Mononuclear cell (primary cell): ENCODE data around the gene SMPD2. TPM values are rescaled to one million over a fixed set of nuclear protein-coding genes. Genes with fewer than 3 reads are reported as not detected.
"Not testable (repeated sequence)": the region's sequence is repeated elsewhere in the genome, so short reads cannot be mapped to it uniquely, and the experiment has no call there.

Source experiments
- H3K27me3 ChIP-seq: 2 replicates; pipeline ENCODE4 v1.6.0; 2011; ENCODE audit warnings: low read length, control low read depth; ENCODE audit not compliant: insufficient read depth
- H3K4me1 ChIP-seq: 2 replicates; pipeline ENCODE4 v1.5.1; 2011; ENCODE audit warnings: mild to moderate bottlenecking, low read length, control low read depth; ENCODE audit not compliant: insufficient read depth
- H3K4me3 ChIP-seq: 2 replicates; pipeline ENCODE4 v1.5.1; 2011; ENCODE audit warnings: mild to moderate bottlenecking, low read length, moderate library complexity
- H3K9me3 ChIP-seq: 2 replicates; pipeline ENCODE4 v1.5.1; 2011; ENCODE audit warnings: low read depth, mild to moderate bottlenecking, control low read depth, low read length
- total RNA-seq: library from RNA; depleted of rRNA; stranded (reverse); fragments of >200 nt; gene quantifications from one replicate; pipeline ENCODE4 v1.2.3, GENCODE V29; 2012

SMPD2 gene
- total RNA-seq, 1 donor: 22.5 TPM

DNA sequence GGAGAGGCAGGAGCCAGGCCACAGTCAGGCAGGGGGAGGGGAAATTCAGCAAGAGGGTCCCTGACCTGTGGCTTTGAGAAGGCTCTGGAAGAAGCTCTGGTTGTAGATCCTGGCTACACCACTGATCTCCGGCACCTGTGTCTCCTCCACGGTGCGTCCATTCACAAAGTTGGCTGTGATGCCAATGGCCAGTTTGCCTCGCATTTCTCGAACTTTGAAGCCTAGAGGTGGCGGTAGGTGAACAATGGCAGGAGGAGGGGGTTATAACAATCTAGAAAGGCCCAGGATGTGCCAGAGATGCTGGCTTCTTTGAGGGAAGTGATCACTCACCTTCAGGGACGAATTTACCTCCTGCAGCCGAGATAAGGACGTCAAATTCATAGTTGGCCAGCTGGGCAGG is 11.7 kb downstream of the SMPD2 start:
- Histone ChIP-seq H3K4me3 (no peak overlapping the region), H3K4me1 (peaks cover 56% of the 10 kb centered on the region), H3K27me3 (no peaks in the 10 kb centered on the region), H3K9me3 (no peaks in the 10 kb centered on the region)

DNA sequence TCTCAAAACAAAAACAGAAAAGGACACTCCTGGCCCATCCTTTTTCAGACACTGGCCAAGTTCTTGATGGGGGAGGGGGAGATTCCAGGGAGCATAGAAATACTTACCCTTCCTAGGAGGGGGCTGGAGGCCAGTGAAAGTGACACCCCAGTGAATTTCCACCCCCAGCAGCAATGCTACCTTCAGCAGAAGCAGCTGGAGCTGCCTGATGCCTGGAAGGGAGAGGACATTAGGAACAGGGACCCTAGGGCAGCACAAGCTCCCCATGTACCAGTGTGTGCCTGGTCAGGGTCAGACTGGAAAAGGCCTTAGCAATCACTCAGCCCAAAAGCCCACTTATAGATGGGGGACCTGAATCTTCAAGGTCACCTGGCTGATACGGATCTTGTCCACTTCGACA is 12.6 kb downstream of the SMPD2 start:
- no peaks in the 10 kb centered on the region for H3K9me3 ChIP-seq
- no peak overlapping the region for H3K4me3 ChIP-seq
- H3K27me3 ChIP-seq: no peaks in the 10 kb centered on the region
- H3K4me1 ChIP-seq: peaks cover 66% of the 10 kb centered on the region

- Histone ChIP-seq H3K4me3 (peak overlapping the region; percentile 89), H3K4me1 (peaks cover 73% of the 10 kb centered on the region), H3K27me3 (no peaks in the 10 kb centered on the region), H3K9me3 (no peaks in the 10 kb centered on the region)
These were observed 13.3 kb downstream of the SMPD2 start for GRCh38 chr6:109453594-109454495.

GRCh38 chr6:109454496-109455436 is 14.2 kb downstream of the SMPD2 start:
- Histone ChIP-seq H3K27me3 (no peaks in the 10 kb centered on the region), H3K4me1 (peaks cover 72% of the 10 kb centered on the region), H3K9me3 (no peaks in the 10 kb centered on the region), H3K4me3 (peak overlapping the region; percentile 89)

DNA sequence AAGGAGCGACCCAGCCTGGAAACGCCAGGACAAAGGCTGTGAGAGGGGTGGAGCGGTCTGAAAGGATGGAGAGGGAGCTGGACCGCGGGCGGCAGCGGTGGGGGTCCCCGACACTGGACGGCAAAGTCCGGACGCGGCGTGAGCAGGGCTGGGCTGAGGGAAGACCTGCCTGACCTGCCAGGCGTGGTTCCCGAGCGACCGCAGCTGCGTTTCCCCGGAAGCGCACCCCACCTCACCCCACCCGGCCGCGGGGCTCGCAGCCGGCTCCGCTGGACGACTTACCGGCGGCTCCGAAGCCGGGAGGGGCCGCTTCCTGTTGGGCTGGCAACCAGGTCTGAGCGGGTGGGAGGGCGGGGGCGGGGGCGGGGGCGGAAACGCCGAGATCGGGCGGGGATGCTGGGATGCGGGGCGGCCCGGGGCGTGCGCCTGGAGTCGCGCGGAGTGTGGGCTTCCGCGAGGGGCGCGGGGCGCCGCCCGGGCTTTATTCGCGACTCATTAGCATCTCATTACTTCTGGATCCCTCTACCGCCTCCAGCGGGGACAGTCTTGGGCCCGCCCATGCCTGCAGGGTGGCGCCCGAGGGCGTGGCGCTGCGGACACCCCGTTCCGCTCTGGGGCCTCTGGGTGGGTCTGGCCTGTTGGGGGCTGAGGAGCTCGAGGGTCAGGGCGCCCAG is 15.1 kb downstream of the SMPD2 start, which contains the start of gene MICAL1:
TSS of gene MICAL1 (minus strand) at position 336 of the 674 bp plus-strand sequence. CDS start 1,576 bp downstream, outside the sequence.
- H3K4me1 ChIP-seq: peaks cover 67% of the 10 kb centered on the region
- H3K9me3 ChIP-seq: no peaks in the 10 kb centered on the region
- peak within 1 kb of the TSS; percentile 89 for H3K4me3 ChIP-seq
- H3K27me3 ChIP-seq: no peaks in the 10 kb centered on the region

DNA sequence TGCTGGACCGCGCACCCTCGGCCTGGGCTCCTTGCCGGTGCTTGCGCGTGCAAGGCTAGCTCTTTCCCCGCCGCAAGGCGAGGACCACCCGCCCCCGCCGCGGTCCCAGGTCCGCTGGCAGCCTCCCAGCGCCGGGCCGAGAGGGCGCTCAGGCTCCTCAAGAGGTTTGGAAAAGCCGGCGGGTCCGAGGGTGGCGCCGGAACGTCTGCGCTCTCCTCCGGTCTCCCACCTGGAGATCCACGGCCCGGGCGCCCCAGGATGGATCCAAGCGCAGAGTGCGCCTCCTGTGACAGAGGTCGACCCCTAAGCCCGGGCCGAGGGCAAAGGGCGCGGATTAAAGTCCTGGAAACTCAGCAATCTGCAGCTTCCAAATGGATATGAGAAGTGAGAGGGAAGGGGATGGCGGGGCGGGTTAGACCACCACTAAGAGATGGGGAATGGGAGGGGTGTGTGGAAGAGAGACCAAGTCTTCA is 15.6 kb downstream of the SMPD2 start:
- Histone ChIP-seq H3K4me1 (peaks cover 63% of the 10 kb centered on the region), H3K27me3 (no peaks in the 10 kb centered on the region), H3K9me3 (no peaks in the 10 kb centered on the region), H3K4me3 (peak overlapping the region; percentile 89)

DNA sequence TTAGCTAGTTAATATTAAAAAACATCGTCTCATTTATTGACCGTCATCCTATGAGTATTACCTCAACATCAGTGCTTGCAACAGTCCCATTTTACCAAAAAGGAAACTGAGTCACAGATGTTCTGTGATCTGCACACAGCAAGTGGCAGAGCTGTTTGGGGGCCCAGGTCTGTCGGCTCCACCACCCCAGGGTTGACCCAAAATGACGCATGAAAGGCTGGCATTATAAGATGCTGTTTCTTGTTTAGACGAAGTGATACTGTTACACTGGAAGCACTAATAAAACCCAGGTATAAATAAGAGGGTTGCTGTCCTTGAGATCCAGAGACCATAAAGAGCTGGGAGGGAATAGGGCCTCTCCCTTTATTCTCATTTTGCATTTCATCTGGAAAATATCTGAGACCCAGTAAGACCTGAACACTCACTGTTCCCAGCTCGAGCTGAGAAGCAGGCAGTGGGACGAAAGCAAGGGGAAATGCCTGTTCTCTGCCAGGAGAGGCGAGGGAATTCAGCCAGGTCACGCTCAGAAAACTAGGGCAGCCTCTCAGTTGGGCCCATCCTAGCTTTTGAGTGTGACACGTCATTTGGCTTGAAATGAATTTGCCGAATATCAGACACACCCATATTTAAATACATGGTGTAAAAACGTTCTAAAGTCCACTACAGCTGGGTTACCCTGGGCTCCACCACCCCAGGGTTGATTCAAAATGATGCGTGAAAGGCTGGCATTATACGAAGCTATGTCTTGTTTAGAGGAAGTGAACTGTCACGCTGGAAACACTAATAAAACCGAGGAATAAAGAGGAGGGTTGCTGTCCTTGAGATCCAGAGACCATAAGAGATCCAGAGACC is 16.4 kb downstream of the SMPD2 start:
- H3K4me3 ChIP-seq: no peak overlapping the region
- H3K9me3 ChIP-seq: no peaks in the 10 kb centered on the region
- H3K27me3 ChIP-seq: no peaks in the 10 kb centered on the region
- peaks cover 58% of the 10 kb centered on the region for H3K4me1 ChIP-seq

DNA sequence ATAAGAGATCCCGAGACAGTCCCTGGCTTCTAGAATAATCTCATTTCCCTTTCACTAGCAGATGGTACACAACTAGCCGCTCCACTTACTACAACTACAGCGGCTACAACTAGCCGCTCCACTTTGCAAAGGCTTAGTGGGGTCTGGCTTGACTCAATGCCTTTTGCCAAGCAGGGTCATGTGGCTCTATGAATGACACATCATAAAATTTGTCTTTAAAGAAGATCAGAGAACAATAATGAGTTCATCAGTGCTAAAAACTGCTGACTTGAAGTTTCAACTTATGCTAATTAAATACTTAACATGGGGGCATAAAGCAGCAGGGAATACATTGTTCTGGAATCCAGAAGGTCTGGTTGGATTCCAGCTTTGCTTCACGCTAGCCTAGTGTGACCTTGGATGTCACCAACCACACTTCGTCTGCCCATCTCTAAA is 17.1 kb downstream of the SMPD2 start:
- peaks cover 58% of the 10 kb centered on the region for H3K4me1 ChIP-seq
- H3K4me3 ChIP-seq: no peak overlapping the region
- no peaks in the 10 kb centered on the region for H3K27me3 ChIP-seq
- H3K9me3 ChIP-seq: no peaks in the 10 kb centered on the region

DNA sequence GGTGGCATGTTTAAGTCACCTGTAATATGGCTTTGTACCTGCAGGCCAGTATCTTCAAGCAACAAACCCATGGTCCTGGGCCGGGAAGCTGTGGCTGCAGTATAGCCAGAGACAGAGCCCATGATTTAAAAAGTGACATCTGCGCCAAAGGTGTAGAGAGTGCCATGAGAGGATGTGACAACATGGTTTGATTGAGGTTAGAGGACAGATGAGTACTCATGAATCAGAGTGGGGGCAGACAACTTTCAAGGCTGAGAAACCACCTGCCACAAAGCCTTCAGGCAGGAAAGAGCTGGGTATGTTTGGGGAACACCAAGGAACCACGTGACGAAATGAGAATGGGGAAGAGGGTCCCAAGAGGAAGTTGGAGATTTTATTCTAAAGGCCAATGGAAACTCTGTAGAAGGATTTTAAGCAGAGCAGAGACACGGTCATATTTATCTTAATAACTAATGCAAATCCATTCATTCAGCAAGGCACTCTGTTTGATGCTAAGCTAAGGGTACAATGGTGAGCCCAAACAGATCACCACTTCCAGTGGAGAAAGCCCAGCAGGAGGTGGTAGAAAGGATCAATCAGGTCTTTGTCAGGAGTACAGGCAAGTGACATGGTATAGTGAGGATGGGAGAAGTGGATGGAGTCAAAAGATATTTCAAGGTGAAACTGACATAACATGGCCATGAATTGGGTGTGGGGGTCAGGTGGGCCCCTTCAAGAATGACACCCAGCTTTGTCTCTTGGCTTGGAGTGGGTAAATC is 18.4 kb downstream of the SMPD2 start:
- Histone ChIP-seq H3K4me3 (no peak overlapping the region), H3K9me3 (no peaks in the 10 kb centered on the region), H3K4me1 (peaks cover 47% of the 10 kb centered on the region), H3K27me3 (no peaks in the 10 kb centered on the region)

- Histone ChIP-seq H3K4me1 (peaks cover 40% of the 10 kb centered on the region), H3K4me3 (no peak overlapping the region), H3K27me3 (no peaks in the 10 kb centered on the region), H3K9me3 (no peaks in the 10 kb centered on the region)
These were observed 19.8 kb downstream of the SMPD2 start for GRCh38 chr6:109460161-109460829.

DNA sequence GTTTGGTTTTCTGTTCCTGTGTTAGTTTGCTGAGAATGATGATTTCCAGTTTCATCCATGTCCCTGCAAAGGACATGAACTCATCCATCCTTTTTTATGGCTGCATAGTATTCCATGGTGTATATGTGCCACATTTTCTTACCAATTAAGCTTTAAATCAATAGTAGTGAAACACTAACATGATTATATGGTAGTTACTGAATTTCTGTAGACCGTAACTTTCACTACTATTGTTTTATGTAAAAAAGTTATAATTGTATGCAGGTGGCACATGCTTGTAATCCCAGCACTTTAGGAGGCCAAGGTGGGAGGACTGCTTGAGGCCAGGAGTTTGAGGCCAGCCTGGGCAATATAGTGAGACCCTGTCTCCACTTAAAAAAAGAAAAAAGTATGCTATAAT is 20.7 kb downstream of the SMPD2 start:
- H3K4me1 ChIP-seq: peaks cover 36% of the 10 kb centered on the region
- not testable (repeated sequence) for H3K9me3 ChIP-seq, H3K27me3 ChIP-seq, H3K4me3 ChIP-seq

- Histone ChIP-seq H3K27me3 (no peaks in the 10 kb centered on the region), H3K9me3 (no peaks in the 10 kb centered on the region), H3K4me3 (no peak overlapping the region), H3K4me1 (peaks cover 29% of the 10 kb centered on the region)
These were observed 21.4 kb downstream of the SMPD2 start for GRCh38 chr6:109461733-109462526.
